ENCODE data around the gene BCAS1. TPM values are rescaled to one million over a fixed set of nuclear protein-coding genes. Genes with fewer than 3 reads are reported as not detected.

BCAS1 gene
- total RNA-seq, 1 experiment from 2014 or later: 3.1 TPM

GRCh38 chr20:53942973-53943372 lies 127.4 kb downstream of the BCAS1 start (continued):
- TF ChIP-seq POLR2AphosphoS5 (IDR thresholded peaks at IDR 0.05; ENCODE audit: low read depth, low read length): no peak

GRCh38 chr20:53942472-53942816 lies 128.0 kb downstream of the BCAS1 start:
- Histone ChIP-seq H3K27me3 (ENCODE audit: control insufficient read depth, insufficient read depth, low read length) (no peaks in the 10 kb centered on the region), H3K4me3 (ENCODE audit: low read depth in 2 of 2, low read length in 2 of 2) (peak overlapping the region in 1 of 2 experiments; percentile 10; a peak in 1 of 4 replicates), H3K27ac (ENCODE audit: low read length) (peak overlapping the region; percentile 100), H3K9me3 (ENCODE audit: control insufficient read depth, insufficient read depth, low read depth, low read length) (no peaks in the 10 kb centered on the region), H3K36me3 (ENCODE audit: control insufficient read depth, insufficient read depth, low read length) (no peaks in the 10 kb centered on the region), H3K4me1 (ENCODE audit: control insufficient read depth, insufficient read depth, low read length) (peaks cover 57% of the 10 kb centered on the region)
- peak; percentile 6; the same call in 1 of the 2 replicates for ATAC-seq
- DNase-seq (ENCODE audit: low read depth, low spot score): no peak
- in situ Hi-C loops (cut with HindIII; ENCODE audit: low pct_unique_long_range_greater_than_20kb, low sequenced_read_pairs): no loop called here
- CTCF ChIA-PET: interaction anchor here (0.6 kb wide), 1 partner anchor 116 kb away, joined by 7 read pairs; no protein-coding TSS in a partner anchor
- BruUV-seq (replicated peaks): no TSS peak
- TF ChIP-seq SIN3A (IDR thresholded peaks at IDR 0.05; ENCODE audit: borderline replicate concordance, insufficient read depth, low read depth, low read length) (no peak), CTCF (IDR thresholded peaks at IDR 0.05) (no peak), POLR2AphosphoS5 (IDR thresholded peaks at IDR 0.05; ENCODE audit: low read depth, low read length) (no peak), REST (IDR thresholded peaks at IDR 0.05; ENCODE audit: insufficient read depth in 1 of 2, low read depth in 2 of 2, low read length in 1 of 2) (no peak), TCF7L2 (IDR thresholded peaks at IDR 0.05; ENCODE audit: low read depth, low read length) (no peak)
- intact Hi-C loops (cut with micrococcal nuclease; ENCODE audit: unreplicated experiment): loop anchor here (2.0 to 5.0 kb wide), 3 partner anchors 120 to 365 kb away; no protein-coding TSS in a partner anchor
- POLR2A ChIA-PET: interaction anchor here (0.7 to 1.5 kb wide), 2 partner anchors 204 to 332 kb away, joined by 4 to 7 read pairs; no protein-coding TSS in a partner anchor

- DNase-seq (ENCODE audit: low read depth, low spot score) (no peak), ATAC-seq (peak; percentile 49)
- TSS peak; percentile 76 for BruUV-seq (replicated peaks)
- POLR2A ChIA-PET: interaction anchor here (0.5 to 1.5 kb wide), 4 partner anchors 146 to 347 kb away, joined by 4 to 14 read pairs (median 6); no protein-coding TSS in a partner anchor
- H3K4me3 ChIP-seq (ENCODE audit: low read depth in 2 of 2, low read length in 2 of 2): peak overlapping the region in 1 of 2 experiments; percentile 10; a peak in 2 of 4 replicates
- in situ Hi-C loops (cut with HindIII; ENCODE audit: low pct_unique_long_range_greater_than_20kb, low sequenced_read_pairs) (no loop called here), intact Hi-C loops (cut with micrococcal nuclease; ENCODE audit: unreplicated experiment) (loop anchor here (2.0 to 5.0 kb wide), 4 partner anchors 25 to 365 kb away; no protein-coding TSS in a partner anchor)
- H3K27me3 ChIP-seq (ENCODE audit: control insufficient read depth, insufficient read depth, low read length): no peaks in the 10 kb centered on the region
- H3K4me1 ChIP-seq (ENCODE audit: control insufficient read depth, insufficient read depth, low read length): peaks cover 57% of the 10 kb centered on the region
- H3K36me3 ChIP-seq (ENCODE audit: control insufficient read depth, insufficient read depth, low read length): no peaks in the 10 kb centered on the region
- no peaks in the 10 kb centered on the region for H3K9me3 ChIP-seq (ENCODE audit: control insufficient read depth, insufficient read depth, low read depth, low read length)
- CTCF ChIA-PET: interaction anchor here (0.6 kb wide), 1 partner anchor 117 kb away, joined by 7 read pairs; no protein-coding TSS in a partner anchor
- peak overlapping the region; percentile 100 for H3K27ac ChIP-seq (ENCODE audit: low read length)
- TF ChIP-seq POLR2AphosphoS5 (IDR thresholded peaks at IDR 0.05; ENCODE audit: low read depth, low read length) (no peak), SIN3A (IDR thresholded peaks at IDR 0.05; ENCODE audit: borderline replicate concordance, insufficient read depth, low read depth, low read length) (no peak), CTCF (IDR thresholded peaks at IDR 0.05) (no peak), TCF7L2 (IDR thresholded peaks at IDR 0.05; ENCODE audit: low read depth, low read length) (no peak), REST (IDR thresholded peaks at IDR 0.05; ENCODE audit: insufficient read depth in 1 of 2, low read depth in 2 of 2, low read length in 1 of 2) (no peak)
Measured at GRCh38 chr20:53941680-53942471, 128.5 kb downstream of the BCAS1 start.

All from Panc1 (cell line).